Stimulated activated CD4-positive, alpha-beta T cell treated with anti-CD3 and anti-CD28 coated beads, Interleukin-2, amount 100 ng/mL, for 4 hours (primary cell): ENCODE measurements around the gene PLD2.

Source experiments
- DNase-seq: peaks from one replicate; pipeline ENCODE4 v3.0.0-alpha.2; 2020; ENCODE audit warnings: low read depth

PLD2 gene, protein sequence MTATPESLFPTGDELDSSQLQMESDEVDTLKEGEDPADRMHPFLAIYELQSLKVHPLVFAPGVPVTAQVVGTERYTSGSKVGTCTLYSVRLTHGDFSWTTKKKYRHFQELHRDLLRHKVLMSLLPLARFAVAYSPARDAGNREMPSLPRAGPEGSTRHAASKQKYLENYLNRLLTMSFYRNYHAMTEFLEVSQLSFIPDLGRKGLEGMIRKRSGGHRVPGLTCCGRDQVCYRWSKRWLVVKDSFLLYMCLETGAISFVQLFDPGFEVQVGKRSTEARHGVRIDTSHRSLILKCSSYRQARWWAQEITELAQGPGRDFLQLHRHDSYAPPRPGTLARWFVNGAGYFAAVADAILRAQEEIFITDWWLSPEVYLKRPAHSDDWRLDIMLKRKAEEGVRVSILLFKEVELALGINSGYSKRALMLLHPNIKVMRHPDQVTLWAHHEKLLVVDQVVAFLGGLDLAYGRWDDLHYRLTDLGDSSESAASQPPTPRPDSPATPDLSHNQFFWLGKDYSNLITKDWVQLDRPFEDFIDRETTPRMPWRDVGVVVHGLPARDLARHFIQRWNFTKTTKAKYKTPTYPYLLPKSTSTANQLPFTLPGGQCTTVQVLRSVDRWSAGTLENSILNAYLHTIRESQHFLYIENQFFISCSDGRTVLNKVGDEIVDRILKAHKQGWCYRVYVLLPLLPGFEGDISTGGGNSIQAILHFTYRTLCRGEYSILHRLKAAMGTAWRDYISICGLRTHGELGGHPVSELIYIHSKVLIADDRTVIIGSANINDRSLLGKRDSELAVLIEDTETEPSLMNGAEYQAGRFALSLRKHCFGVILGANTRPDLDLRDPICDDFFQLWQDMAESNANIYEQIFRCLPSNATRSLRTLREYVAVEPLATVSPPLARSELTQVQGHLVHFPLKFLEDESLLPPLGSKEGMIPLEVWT

DNA sequence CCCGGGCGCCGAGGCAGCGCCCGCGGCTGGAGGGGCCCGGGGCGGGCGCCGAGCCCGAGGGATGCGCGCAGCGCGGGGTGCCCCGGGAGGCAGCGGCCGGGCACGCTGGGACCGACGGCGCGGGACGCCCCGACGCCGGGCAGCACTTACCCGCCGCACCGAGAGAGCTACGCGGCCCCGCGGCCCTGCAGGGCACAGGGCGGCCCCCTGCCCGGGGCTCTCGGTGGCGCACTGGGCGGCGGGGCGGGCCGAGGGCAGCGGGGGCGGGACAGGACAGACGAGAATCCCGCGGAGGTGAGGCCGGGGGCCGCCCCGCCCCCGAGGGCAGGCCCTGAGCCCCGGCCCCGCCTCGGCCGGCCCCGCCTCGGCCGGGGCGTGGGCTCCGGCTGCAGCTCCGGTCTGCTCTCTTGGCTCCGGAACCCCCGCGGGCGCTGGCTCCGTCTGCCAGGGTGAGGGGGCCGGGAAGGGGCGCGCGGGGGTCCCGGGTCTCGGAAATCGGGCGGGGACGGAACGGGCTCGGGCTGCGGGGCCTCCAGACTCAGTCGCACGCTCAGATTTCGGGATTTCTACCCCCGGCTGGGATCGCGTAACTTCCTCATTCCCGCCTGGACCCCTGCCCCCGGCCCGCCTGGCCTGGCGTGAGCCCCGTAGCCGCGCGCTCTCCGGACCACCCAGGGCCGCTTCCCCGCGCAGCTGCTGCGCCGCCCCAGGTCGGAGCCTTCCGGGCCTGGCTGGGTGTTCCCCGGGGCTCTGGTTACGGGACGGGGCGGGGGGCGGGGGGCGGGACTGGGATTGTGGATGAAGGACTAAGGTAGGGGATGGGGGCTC, at the start of gene PLD2:
Gene PLD2 (plus strand): TSS at position 376 of the 828 bp plus-strand sequence. CDS start 621 bp downstream, outside the sequence.
- peak; percentile 74 for DNase-seq

DNA sequence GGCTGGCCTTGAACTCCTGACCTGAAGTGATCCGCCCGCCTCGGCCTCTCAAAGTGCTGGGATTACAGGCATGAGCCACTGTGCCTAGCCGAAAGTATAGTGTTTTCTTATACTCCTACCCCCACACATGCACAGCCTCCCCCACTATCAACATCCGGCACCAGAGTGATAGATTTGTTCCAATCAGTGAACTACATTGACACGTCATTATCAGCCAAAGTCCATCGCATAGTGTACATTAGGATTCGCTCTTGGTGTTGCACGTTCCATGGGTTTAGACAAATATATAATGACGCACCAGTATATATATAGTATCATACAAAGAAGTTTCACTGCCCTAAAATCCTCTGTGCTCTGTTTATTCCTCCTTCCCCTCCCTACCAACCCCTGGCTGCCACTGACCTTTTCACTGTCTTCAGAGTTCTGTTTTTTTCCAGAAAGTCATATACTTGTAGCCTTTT, 47.1 kb upstream of the PLD2 start:
- no peak for DNase-seq

- no peak for DNase-seq
Measured at GRCh38 chr17:4764595-4764994, 42.4 kb upstream of the PLD2 start.

- DNase-seq = no peak
Measured at GRCh38 chr17:4766201-4766600, 40.8 kb upstream of the PLD2 start.

DNA sequence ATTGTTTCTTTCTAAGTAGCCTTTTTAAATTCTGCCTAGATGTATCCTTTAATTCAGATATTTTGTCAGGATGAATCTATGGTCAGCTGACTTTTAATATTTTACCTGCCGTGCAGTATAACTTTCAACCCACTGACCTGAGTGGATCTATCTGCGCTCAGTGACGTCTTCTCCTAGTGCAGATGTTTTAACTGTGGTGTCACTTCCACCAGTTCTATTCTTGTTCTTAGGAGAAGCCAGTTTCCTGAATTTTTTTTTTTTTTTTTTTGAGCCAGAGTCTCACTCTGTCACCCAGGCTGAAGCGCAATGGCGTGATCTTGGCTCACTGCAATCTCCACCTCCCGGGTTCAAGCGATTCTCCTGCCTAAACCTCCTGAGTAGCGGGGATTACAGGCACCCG, 40.2 kb upstream of the PLD2 start:
- no peak for DNase-seq

DNA sequence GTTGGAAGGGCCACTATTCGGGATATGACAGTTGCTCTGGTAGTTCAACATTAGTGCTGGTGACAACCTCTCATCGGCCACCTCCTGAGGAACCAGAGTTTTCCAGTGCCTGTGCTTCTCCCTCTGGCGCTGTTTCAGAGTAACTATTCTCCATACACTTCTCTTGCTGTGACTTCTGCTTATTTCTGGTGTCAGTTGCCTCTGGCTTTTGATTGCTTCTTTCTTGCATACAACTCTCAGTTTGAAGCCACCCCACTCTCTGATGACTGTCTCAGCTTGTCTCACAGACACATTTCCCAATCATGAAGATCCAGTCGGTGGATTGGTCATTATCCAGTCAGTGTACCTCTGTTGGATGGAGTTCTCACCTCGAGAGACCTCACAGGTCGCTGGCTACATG, 38.7 kb upstream of the PLD2 start:
- DNase-seq = no peak

DNA sequence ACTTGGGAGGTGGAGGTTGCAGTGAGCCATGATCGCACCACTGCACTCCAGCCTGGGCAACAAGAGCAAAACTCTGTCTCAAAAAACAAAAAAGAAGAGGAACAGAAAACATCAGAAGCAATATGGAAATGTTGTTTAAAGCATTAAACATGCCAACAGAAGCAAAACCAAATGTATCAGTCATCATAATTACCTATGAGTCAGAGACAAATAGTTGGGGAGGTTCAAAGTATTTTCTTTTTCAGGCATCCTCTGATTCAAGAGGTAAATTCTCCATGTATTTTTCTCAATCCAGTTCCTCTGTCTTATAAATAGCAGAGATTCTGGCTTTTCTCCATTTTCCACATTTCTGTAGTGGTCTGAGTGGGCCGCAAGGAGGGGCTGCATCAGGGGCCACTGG, 37.3 kb upstream of the PLD2 start:
- DNase-seq = no peak

- no peak for DNase-seq
Measured at GRCh38 chr17:4771519-4772234, 35.3 kb upstream of the PLD2 start, which contains the start of gene TM4SF5. TM4SF5 (plus strand) TSS chr17:4771886; CDS start chr17:4771923, 37 bp downstream.

- no peak for DNase-seq
Measured at GRCh38 chr17:4772235-4772613, 34.7 kb upstream of the PLD2 start.

DNA sequence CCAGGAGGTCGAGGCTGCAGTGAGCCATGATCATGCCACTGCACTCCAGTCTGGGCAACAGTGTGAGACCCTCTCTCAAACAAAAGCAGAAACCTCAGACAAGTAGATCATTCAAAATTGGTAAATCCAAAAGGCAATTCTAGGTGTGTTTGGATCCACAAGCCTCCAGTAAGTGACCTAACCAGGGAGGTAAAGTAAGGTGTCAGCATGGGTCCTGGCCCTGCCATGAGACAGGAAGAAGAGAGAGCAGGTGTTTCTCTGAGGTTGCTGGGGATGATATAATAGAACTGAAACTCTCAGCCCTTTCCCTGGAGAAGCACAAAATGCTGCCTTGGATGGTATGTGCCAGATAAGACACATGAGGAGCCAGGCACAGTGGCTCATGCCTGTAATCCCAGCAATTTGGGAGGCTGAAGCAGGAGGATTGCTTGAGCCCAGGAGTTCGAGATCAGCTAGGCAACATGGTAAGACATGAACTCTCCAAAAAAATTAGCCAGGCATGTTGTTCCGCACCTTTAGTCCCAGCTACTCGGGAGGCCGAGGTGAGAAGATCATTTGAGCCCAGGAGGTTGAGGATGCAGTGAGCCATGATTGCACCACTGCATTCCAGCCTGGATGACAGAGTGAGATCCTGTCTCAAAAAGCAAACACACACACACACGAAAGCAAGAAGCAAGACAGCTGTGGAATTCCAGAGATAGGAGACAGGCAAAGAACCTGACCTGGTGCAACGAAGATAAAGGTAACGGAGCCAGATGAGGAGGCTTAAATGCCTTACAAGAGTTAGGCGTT, 28.8 kb upstream of the PLD2 start:
- no peak for DNase-seq

GRCh38 chr17:4780325-4780955, 26.5 kb upstream of the PLD2 start:
- DNase-seq = no peak

DNA sequence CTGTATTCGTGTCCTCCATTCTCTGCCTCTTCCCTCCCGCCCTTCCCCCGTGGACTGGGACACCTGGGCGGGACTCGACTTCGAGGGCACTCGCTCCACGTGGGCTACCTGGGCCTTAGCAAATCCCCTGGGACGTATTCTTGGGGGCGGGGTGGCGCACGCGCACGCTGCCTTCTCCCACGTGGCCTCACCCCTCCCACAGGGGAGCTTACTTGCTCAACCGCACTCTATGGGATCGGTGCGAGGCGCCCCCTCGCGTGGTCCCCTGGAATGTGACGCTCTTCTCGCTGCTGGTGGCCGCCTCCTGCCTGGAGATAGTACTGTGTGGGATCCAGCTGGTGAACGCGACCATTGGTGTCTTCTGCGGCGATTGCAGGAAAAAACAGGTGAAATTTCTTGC, 24.3 kb upstream of the PLD2 start:
- no peak for DNase-seq

DNA sequence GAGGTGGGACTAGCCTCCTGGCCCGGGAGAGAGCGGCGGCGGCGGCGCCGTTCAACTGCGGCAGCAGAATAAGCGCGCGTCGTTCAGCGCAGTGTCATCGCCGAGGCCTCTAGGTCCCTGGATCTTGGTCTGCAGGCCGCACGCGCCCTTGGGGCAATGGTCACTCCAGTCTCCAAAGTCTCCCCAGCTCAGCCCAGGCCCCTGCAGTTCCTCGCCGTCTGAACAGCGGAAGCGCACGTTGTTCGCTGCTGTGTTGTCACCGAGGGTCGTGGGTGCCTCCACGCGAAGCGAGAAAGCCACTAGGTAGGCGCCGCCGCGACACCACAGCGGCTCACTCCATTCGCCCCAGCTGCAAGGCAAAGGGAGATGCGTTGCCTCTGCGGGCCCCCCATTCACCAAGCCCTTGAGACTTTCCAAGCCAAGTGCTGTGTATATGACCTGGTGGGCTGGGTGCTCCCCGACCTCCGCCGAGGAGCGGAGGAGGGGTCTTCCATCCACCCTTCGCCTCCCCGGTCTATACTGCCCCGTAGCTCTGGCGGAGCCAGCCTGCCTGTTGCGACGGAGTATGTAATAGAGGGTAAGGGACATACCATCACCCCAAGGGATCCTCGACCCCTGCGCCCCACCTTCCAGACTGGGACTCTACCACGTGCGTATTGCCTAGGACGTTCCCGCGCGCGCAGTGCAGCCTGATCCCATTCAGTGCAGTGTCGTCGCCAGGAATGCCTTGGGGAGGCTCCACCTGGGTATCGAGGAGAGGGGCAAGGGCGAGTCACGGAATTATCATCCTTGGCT, 21.4 kb upstream of the PLD2 start:
- DNase-seq = no peak

DNA sequence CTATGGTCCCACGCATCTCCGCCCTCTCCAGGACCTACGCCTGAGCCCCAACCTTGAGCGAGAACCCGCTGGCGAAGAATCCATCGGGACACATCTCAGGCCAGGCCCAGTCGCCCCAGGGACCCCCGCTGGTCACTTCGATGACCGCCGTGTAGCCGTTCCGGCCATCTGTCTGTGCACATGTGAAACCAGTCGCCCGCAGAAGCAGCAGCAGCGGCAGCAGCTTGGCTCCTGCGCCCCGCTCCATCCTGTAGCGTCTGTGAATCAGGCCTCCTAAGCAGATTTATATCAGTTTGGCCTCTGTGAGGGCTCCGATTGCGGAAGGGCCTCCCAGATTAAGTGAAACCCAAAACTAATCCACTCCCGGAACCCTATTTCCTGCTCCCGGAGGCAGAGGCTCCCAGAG, 20.8 kb upstream of the PLD2 start, which contains the start of gene VMO1:
Gene VMO1 (minus strand): TSS at position 259 of the 406 bp plus-strand sequence. CDS start 12 bp downstream, at position 247.
- no peak for DNase-seq

GRCh38 chr17:4786516-4786915, 20.4 kb upstream of the PLD2 start:
- no peak for DNase-seq

DNA sequence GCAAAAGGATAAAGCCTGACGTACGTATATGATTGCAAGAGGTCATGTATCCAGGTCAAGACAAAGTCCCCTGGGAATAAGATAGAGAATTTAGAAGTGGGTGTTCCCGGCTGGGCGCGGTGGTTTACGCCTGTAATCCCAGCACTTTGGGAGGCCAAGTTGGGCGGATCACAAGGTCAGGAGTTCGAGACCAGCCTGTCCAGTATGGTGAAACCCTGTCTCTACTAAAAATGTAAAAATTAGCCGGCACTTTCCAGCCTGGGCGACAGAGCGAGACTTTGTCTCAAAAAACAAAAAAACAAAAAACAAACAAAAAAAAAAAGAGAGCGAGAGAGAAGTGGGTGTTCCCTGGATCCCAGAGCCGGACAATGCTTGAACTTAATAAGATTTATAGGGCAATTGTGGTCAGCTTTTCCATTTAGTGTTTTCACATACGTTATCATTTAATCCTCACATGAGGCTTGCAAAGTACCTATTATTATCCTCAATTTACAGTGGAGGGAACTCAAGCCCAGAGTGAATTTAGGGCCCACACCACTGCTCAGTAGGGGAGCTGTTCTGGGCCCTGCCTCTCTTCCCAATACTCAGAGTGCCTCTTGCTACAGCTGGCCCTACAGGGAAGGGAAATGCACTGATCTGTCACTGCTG, 18.7 kb upstream of the PLD2 start:
- DNase-seq = no peak

- no peak for DNase-seq
Measured at GRCh38 chr17:4788807-4789700, 17.9 kb upstream of the PLD2 start, which contains the start of gene GLTPD2. GLTPD2 (plus strand) TSS chr17:4788964; CDS start chr17:4789012, 48 bp downstream.

DNA sequence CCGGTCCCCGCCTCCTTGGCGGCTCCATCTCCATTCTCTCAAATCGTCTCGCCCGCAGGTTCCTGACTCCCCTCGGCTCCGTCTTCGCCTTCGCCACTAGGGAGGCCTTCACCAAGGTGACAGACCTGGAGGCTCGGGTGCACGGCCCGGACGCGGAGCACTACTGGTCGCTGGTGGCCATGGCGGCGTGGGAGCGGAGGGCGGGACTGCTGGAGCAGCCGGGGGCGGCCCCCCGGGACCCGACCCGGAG, 17.3 kb upstream of the PLD2 start:
- no peak for DNase-seq
